OCI-LY3 (cell line): Measurements from ENCODE around the gene TTC39B.

Experiments used
- H2AFZ ChIP-seq: fragments of 200-600, 300-600 bp; shearing (Covaris generic); 2 replicates; pipeline ENCODE4 v1.6.0; 2014; ENCODE audit warnings: antibody characterized with exemption, low read depth, low read length
- H3K27ac ChIP-seq: fragments of 200-600, 300-600 bp; sonication (generic); 2 replicates; pipeline ENCODE4 v1.5.1; 2014; ENCODE audit warnings: mild to moderate bottlenecking, low read length, moderate library complexity, mixed read lengths
- H3K27me3 ChIP-seq: fragments of 200-600, 300-600 bp; sonication (generic); 2 replicates; pipeline ENCODE4 v1.6.1; 2014; ENCODE audit warnings: low read depth, low read length, mixed read lengths
- H3K36me3 ChIP-seq: fragments of 200-600, 300-600 bp; sonication (generic); replicated peaks from 2 replicates; pipeline ENCODE3; 2014; ENCODE audit warnings: low read depth, low read length, mixed read lengths
- H3K4me1 ChIP-seq: fragments of 300-600, 200-600 bp; sonication (generic); 2 replicates; pipeline ENCODE4 v1.6.1; 2014; ENCODE audit warnings: low read length, mixed read lengths
- H3K4me2 ChIP-seq: fragments of 200-600, 300-600 bp; sonication (generic); 2 replicates; pipeline ENCODE4 v1.6.1; 2014; ENCODE audit warnings: low read length, mixed read lengths
- H3K4me3 ChIP-seq: fragments of 300-600, 200-600 bp; sonication (generic); 2 replicates; pipeline ENCODE4 v1.5.1; 2014; ENCODE audit warnings: antibody characterized with exemption, mild to moderate bottlenecking, low read length, moderate library complexity
- H3K79me2 ChIP-seq: fragments of 300-600, 200-600 bp; shearing (Covaris generic); 2 replicates; pipeline ENCODE4 v1.6.1; 2014; ENCODE audit warnings: mild to moderate bottlenecking, low read length, mixed read lengths
- H3K9ac ChIP-seq: fragments of 300-600, 200-600 bp; shearing (Covaris generic); 2 replicates; pipeline ENCODE4 v1.6.0; 2014; ENCODE audit warnings: mild to moderate bottlenecking, low read length, moderate library complexity
- H3K9me3 ChIP-seq: fragments of 200-600, 300-600 bp; shearing (Covaris generic); 2 replicates; pipeline ENCODE4 v1.6.1; 2014; ENCODE audit warnings: low read length, mixed read lengths; ENCODE audit not compliant: insufficient read depth
- H4K20me1 ChIP-seq: fragments of 200-600, 300-600 bp; sonication (generic); 2 replicates; pipeline ENCODE4 v1.6.1; 2016; ENCODE audit warnings: low read length, mixed read lengths; ENCODE audit not compliant: insufficient read depth
- EZH2phosphoT487 ChIP-seq: fragments of 200-600 bp; shearing (Covaris generic); IDR thresholded peaks from 2 replicates; pipeline ENCODE4 v1.6.1; 2018; ENCODE audit warnings: antibody characterized with exemption, mixed run types, low read depth
- TF ChIP-seq, protein P1 (sequence below): fragments of 200-600, 300-600 bp; sonication (generic); IDR thresholded peaks from 2 replicates; pipeline ENCODE4 v1.5.1; 2014; ENCODE audit warnings: antibody characterized with exemption, low read length, low read depth

Gene TTC39B

DNA sequence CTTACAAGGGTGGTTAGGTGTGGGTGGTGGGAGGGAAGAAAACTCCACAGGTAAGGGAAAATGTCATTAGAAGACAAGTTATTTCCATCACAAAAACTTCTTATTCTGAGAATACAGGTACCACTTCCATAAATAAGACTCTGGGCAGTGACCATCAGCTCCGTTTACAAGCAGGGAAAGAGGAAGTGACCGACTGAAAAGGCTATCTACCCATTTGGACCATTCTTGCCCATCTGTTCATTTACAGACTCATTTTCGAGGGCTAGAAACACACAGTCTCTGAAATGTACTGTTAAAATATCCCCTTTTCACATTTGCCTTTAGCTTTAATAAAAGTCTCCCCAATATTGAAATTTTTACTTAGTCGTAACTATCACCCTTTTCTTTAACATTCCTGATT is 79.5 kb downstream of the TTC39B start:
- TF ChIP-seq, protein P1, sequence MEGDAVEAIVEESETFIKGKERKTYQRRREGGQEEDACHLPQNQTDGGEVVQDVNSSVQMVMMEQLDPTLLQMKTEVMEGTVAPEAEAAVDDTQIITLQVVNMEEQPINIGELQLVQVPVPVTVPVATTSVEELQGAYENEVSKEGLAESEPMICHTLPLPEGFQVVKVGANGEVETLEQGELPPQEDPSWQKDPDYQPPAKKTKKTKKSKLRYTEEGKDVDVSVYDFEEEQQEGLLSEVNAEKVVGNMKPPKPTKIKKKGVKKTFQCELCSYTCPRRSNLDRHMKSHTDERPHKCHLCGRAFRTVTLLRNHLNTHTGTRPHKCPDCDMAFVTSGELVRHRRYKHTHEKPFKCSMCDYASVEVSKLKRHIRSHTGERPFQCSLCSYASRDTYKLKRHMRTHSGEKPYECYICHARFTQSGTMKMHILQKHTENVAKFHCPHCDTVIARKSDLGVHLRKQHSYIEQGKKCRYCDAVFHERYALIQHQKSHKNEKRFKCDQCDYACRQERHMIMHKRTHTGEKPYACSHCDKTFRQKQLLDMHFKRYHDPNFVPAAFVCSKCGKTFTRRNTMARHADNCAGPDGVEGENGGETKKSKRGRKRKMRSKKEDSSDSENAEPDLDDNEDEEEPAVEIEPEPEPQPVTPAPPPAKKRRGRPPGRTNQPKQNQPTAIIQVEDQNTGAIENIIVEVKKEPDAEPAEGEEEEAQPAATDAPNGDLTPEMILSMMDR, result no peak
- TF ChIP-seq EZH2phosphoT487, result no peak
- Histone ChIP-seq H3K4me1 (peaks cover 7% of the 10 kb centered on the region), H2AFZ (no peak overlapping the region), H4K20me1 (no peaks in the 10 kb centered on the region), H3K4me3 (no peak overlapping the region), H3K4me2 (no peak overlapping the region), H3K79me2 (no peaks in the 10 kb centered on the region), H3K9ac (no peak overlapping the region), H3K27ac (no peak overlapping the region), H3K27me3 (peaks cover 3% of the 10 kb centered on the region; the same call in 1 of the 2 replicates), H3K36me3 (no peaks in the 10 kb centered on the region), H3K9me3 (no peaks in the 10 kb centered on the region)

GRCh38 chr9:15225564-15226126 is 81.4 kb downstream of the TTC39B start:
- no peak overlapping the region for H3K4me3 ChIP-seq
- no peak for TF ChIP-seq EZH2phosphoT487
- TF ChIP-seq, protein P1, result no peak
- H3K27ac ChIP-seq, result no peak overlapping the region
- H4K20me1 ChIP-seq, result no peaks in the 10 kb centered on the region
- peaks cover 7% of the 10 kb centered on the region for H3K4me1 ChIP-seq
- H3K36me3 ChIP-seq, result no peaks in the 10 kb centered on the region
- H3K9me3 ChIP-seq, result no peaks in the 10 kb centered on the region
- H2AFZ ChIP-seq, result no peak overlapping the region
- H3K9ac ChIP-seq, result no peak overlapping the region
- no peak overlapping the region for H3K4me2 ChIP-seq
- no peaks in the 10 kb centered on the region for H3K79me2 ChIP-seq
- peaks cover 5% of the 10 kb centered on the region; the same call in 1 of the 2 replicates for H3K27me3 ChIP-seq

DNA sequence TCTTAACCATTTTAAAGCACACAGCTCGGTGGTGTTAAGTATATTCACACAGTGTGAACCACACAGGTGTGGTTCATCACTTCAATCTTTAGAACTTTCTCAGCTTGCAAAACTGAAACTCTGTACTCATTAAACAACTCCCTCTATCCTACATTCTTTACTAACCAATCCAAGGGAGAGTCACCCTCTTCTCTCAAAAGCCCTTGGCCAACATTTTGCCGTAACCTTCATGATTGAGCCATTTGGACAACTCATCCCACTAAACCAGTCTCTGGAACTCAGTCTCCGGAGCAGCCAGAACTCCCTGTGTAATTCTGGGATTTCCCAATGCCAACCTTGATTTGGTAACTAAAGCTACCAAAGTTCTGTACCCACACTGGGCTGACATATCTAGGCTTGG is 84.7 kb downstream of the TTC39B start:
- Histone ChIP-seq H3K9me3 (no peaks in the 10 kb centered on the region), H3K4me1 (no peaks in the 10 kb centered on the region), H3K4me2 (no peak overlapping the region), H3K9ac (no peak overlapping the region), H2AFZ (no peak overlapping the region), H3K4me3 (no peak overlapping the region), H3K79me2 (no peaks in the 10 kb centered on the region), H3K36me3 (no peaks in the 10 kb centered on the region), H3K27me3 (peaks cover 5% of the 10 kb centered on the region), H4K20me1 (no peaks in the 10 kb centered on the region), H3K27ac (no peak overlapping the region)
- TF ChIP-seq, protein P1, result no peak
- no peak for TF ChIP-seq EZH2phosphoT487

GRCh38 chr9:15221746-15222145 is 85.3 kb downstream of the TTC39B start:
- Histone ChIP-seq H2AFZ (no peak overlapping the region), H3K36me3 (no peaks in the 10 kb centered on the region), H3K27ac (no peak overlapping the region), H3K4me3 (no peak overlapping the region), H3K9ac (no peak overlapping the region), H3K79me2 (no peaks in the 10 kb centered on the region), H3K4me2 (no peak overlapping the region), H3K27me3 (peaks cover 5% of the 10 kb centered on the region), H3K9me3 (no peaks in the 10 kb centered on the region), H4K20me1 (no peaks in the 10 kb centered on the region), H3K4me1 (no peaks in the 10 kb centered on the region)
- TF ChIP-seq, protein P1, result no peak
- no peak for TF ChIP-seq EZH2phosphoT487
